GM10266 (cell line): ENCODE results near the gene NR3C2.

Experiments used
- DNase-seq: peaks from one replicate; pipeline ENCODE4 v3.0.0; 2012; ENCODE audit errors: extremely low spot score
- CTCF ChIP-seq: IDR thresholded peaks from 2 replicates; pipeline ENCODE4 v1.5.1; 2012; ENCODE audit warnings: mild to moderate bottlenecking, low read depth; ENCODE audit not compliant: control insufficient read depth, insufficient read depth; ENCODE audit errors: missing control alignments

The NR3C2 gene

GRCh38 chr4:148067301-148067916, 374.8 kb downstream of the NR3C2 start:
- no peak for TF ChIP-seq CTCF

DNA sequence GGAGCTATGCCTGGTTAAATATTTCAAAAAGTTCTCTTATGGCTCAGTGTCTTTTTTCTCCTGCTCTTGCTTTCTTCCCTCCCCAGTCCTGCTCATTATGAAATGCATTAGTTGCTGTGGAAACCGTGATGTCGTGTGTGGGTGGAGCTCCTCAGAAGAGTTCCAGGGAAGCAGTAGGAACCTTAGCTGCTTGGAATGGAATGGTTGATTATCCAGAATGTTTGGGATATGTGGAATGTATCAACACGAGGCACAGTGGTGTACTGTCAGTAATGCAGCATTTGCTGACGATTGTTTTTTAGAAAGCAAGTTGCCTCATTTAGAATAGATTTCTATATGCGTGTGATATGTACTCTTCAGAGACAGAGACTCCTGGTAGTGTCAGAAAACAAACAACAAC, 377.1 kb downstream of the NR3C2 start:
- TF ChIP-seq CTCF: no peak
- DNase-seq: no peak

More at GRCh38 chr4:148067301-148067916, 374.8 kb downstream of the NR3C2 start:
- DNase-seq: no peak

DNA sequence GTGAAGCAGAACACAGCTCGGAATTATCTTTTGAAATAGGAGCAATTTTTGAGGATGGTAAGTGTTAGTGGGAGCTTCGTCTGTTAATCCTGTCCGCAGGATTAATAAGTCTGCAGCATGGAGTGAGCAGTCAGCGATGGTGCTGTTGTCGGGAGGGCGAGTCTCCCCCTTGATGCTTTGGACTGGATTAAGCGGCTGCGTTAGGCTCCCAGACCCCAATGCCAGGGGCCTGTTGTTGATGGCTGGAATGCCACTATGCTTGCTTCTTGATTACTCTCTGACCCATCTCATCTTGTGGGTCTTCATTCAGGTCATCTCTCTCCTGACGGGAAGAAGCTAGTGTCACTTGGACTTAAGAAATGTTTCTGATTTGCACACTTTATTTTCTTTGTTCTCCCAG, 377.8 kb downstream of the NR3C2 start:
- no peak for TF ChIP-seq CTCF
- no peak for DNase-seq

DNA sequence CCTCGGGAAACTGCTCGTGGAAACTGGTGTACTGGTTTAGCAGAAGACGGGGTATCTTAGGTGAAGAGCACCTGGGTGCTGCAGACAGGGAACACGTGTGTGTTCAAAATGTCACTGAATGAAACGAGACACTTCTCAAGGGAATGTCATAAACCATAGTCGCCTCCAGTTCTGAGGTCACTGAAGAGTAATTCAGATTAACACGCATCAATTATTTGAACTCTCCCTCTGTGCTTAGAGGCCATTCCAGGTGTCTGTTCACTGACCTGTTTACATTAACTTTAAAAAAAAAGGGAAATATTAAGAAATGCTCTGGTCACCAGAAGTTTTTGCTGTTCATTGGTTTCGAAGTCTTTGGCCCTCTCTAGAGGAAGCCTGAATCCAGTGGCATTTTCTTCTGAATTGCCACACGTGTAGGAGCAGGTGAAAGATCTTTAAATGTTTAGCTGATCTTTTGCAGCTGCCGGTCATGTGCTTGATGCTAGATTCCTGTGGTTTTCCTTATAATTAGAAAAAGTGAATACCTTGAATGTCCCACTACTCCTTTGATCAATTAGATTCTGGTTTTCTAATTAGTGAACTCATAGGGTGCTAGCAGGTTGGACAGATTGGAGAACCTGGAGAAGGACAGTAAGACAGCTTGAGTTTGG, 379.8 kb downstream of the NR3C2 start:
- no peak for DNase-seq
- no peak for TF ChIP-seq CTCF

- DNase-seq: no peak
These were observed 380.4 kb downstream of the NR3C2 start for GRCh38 chr4:148061795-148062194.

DNA sequence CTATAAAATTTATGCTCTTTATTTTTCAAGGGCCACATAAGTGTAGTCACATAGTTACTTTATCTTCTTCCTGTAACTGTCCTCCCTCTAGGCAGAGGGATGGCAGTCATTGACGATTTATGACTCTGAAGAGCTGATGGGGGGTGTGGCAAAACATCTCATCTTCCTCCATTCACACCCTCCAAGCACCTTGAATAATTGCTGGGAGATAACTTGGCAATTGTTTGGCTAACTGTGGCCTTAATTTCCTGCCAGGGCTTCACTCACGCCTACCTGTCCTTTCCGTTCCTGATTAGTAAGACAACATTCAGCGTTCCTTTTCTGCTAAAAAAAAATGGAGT, 381.1 kb downstream of the NR3C2 start:
- no peak for DNase-seq
- no peak for TF ChIP-seq CTCF

More at GRCh38 chr4:148061795-148062194, 380.4 kb downstream of the NR3C2 start:
- no peak for TF ChIP-seq CTCF
